ENCODE measurements around the gene DSEL.

DSEL gene

GRCh38 chr18:67516539-67517443, at the start of gene DSEL:
DSEL (minus strand) TSS chr18:67516720; CDS start chr18:67514608, 2,112 bp downstream.
- DNase-seq (ENCODE audit: low spot score) = peak; percentile 94

- DNase-seq (ENCODE audit: low spot score) = no peak
Observed at GRCh38 chr18:67553437-67553836, 36.9 kb upstream of the DSEL start.

- no peak for DNase-seq (ENCODE audit: low spot score)
Observed at GRCh38 chr18:67550872-67551520, 34.5 kb upstream of the DSEL start.

GRCh38 chr18:67549946-67550345, 33.4 kb upstream of the DSEL start:
- no peak for DNase-seq (ENCODE audit: low spot score)

GRCh38 chr18:67545681-67546080, 29.2 kb upstream of the DSEL start:
- DNase-seq (ENCODE audit: low spot score) = no peak

- DNase-seq (ENCODE audit: low spot score) = no peak
Observed at GRCh38 chr18:67540559-67540958, 24.0 kb upstream of the DSEL start.

- no peak for DNase-seq (ENCODE audit: low spot score)
Observed at GRCh38 chr18:67531929-67532328, 15.4 kb upstream of the DSEL start.

GRCh38 chr18:67525328-67526099, 9.0 kb upstream of the DSEL start:
- DNase-seq (ENCODE audit: low spot score) = peak; percentile 79

GRCh38 chr18:67520351-67520921, 3.9 kb upstream of the DSEL start:
- DNase-seq (ENCODE audit: low spot score) = no peak

- DNase-seq (ENCODE audit: low spot score) = no peak
Observed at GRCh38 chr18:67519592-67519991, 3.1 kb upstream of the DSEL start.

- DNase-seq (ENCODE audit: low spot score) = no peak
Observed at GRCh38 chr18:67518566-67518965, 2.0 kb upstream of the DSEL start.

GRCh38 chr18:67517444-67517765, 885 bp upstream of the DSEL start:
- DNase-seq (ENCODE audit: low spot score) = no peak

- DNase-seq (ENCODE audit: low spot score) = peak; percentile 89
Observed at GRCh38 chr18:67515942-67516538, 480 bp downstream of the DSEL start.

- DNase-seq (ENCODE audit: low spot score) = peak; percentile 58
Observed at GRCh38 chr18:67514901-67515540, 1.5 kb downstream of the DSEL start.

GRCh38 chr18:67514465-67514864, 2.1 kb downstream of the DSEL start:
- peak; percentile 53 for DNase-seq (ENCODE audit: low spot score)

GRCh38 chr18:67513280-67513679, 3.2 kb downstream of the DSEL start:
- DNase-seq (ENCODE audit: low spot score) = no peak

GRCh38 chr18:67511840-67512239, 4.7 kb downstream of the DSEL start:
- peak; percentile 88 for DNase-seq (ENCODE audit: low spot score)

GRCh38 chr18:67510831-67511230, 5.7 kb downstream of the DSEL start:
- no peak for DNase-seq (ENCODE audit: low spot score)

GRCh38 chr18:67509741-67510391, 6.7 kb downstream of the DSEL start:
- peak; percentile 93 for DNase-seq (ENCODE audit: low spot score)

- DNase-seq (ENCODE audit: low spot score) = no peak
Observed at GRCh38 chr18:67508146-67508545, 8.4 kb downstream of the DSEL start.

- DNase-seq (ENCODE audit: low spot score) = peak; percentile 40
Observed at GRCh38 chr18:67504739-67505138, 11.8 kb downstream of the DSEL start.
